Adrenal gland (tissue), 12 donors: ENCODE measurements around the gene ZFYVE16. TPM values are rescaled to one million over a fixed set of nuclear protein-coding genes. Genes with fewer than 3 reads are reported as not detected.

ENCODE experiments used
- DNase-seq, 7 donors: peaks; one replicate each; pipeline ENCODE4 v3.0.0-alpha.2; 2019 to 2020
- H3K27ac ChIP-seq, 5 donors: fragments of 200-600 bp; sonication (generic) in 4 of 5; 1 replicate in 3 of 5; 2 replicates in 2 of 5; pipeline versions ENCODE4 v1.5.1 to v1.8.0; 2016 to 2020; ENCODE audit warnings: mild to moderate bottlenecking in 1 of 5
- H3K27me3 ChIP-seq: fragments of 200-600 bp; 2 replicates; pipeline ENCODE4 v1.8.0; 2021
- H3K36me3 ChIP-seq, 2 donors: fragments of 200-600 bp; replicated peaks in 1 of 2; 1 replicate in 1 of 2; 2 replicates in 1 of 2; pipeline versions ENCODE4 v1.5.1 to v1.8.0; 2018 to 2022
- H3K4me1 ChIP-seq, 2 donors: fragments of 200-600 bp; replicated peaks in 1 of 2; 1 replicate in 1 of 2; 2 replicates in 1 of 2; pipeline versions ENCODE4 v1.5.1 to v1.8.0; 2018 to 2021
- H3K4me3 ChIP-seq, 4 donors: fragments of 200-600 bp; sonication (generic) in 3 of 4; one replicate each; pipeline ENCODE4 v1.5.1; 2016 to 2018
- H3K9me3 ChIP-seq, 3 donors: fragments of 200-600 bp; sonication (generic) in 1 of 3; replicated peaks in 1 of 3; 1 replicate in 2 of 3; 2 replicates in 1 of 3; pipeline versions ENCODE4 v1.5.1 to v1.8.0; 2016 to 2021
- CTCF ChIP-seq, 6 experiments: fragments of 450-650 bp in 4 of 6; fragments of 200-600 bp in 2 of 6; sonication (generic) in 1 of 6; IDR thresholded peaks; 1 replicate in 5 of 6; 2 replicates in 1 of 6; pipeline versions ENCODE4 v1.5.1 to v1.8.0; 2016 to 2021; ENCODE audit warnings: antibody characterized with exemption in 6 of 6, mild to moderate bottlenecking in 2 of 6, moderate library complexity in 1 of 6
- POLR2A ChIP-seq, 2 donors: fragments of 450-650 bp; IDR thresholded peaks; one replicate each; pipeline ENCODE4 v1.6.1; 2017; ENCODE audit warnings: antibody characterized with exemption in 2 of 2, mild to moderate bottlenecking in 2 of 2, moderate library complexity in 1 of 2
- WGBS, 4 donors: extraction: QIAGEN DNeasy Blood & Tissue Kit in 2 of 4; methylation state at CpG; one replicate each; pipeline versions ENCODE4 v1.1.5 to v1.1.7; 2013 to 2017; 5-methylcytosine and 5-hydroxymethylcytosine counted together
- intact Hi-C, 2 donors: fragments of 100-400 bp; cut with DNase I; formaldehyde crosslinking; loops; one replicate each; pipeline versions ENCODE4 v1.14.1 to v1.15.0; 2022 to 2023
- polyA plus RNA-seq, 3 donors: library from polyadenylated mRNA; stranded (reverse); fragments of 200-250 nt in 2 of 3; fragments of 350-450 nt in 1 of 3; fragmentation: Illumina TruSeq in 1 of 3; extraction: RNeasy Lipid Tissue Mini Kit (QIAGEN cat#74804) in 1 of 3; gene quantifications; one replicate each; pipeline ENCODE4 v1.2.3, GENCODE V29; 2013 to 2014
- total RNA-seq, 9 donors: library from RNA; depleted of rRNA in 4 of 9; stranded (reverse); fragments of >200 nt in 4 of 9; fragments of 120-200 nt in 1 of 9; fragmentation: NEBNext Ultra II Directional in 1 of 9; extraction: Animal tissue kit (Norgen Biotek cat#: 25700) in 1 of 9; gene quantifications; one replicate each; pipeline versions ENCODE4 v1.1.0 to v1.2.4, GENCODE V29; 2013 to 2023
- donor health status: healthy with polysubstance abuse.
- donor health status: Bipolar disorder and iron deficiency.
- donor health status: DM: yes; HTN: yes; CAD: no.
- donor health status: DM: no; HTN: no; CAD: no.
- donor health status: DM: no; HTN: no; CAD: no.
- donor health status: DM: yes; HTN: yes; CAD: no.

ZFYVE16 gene
- total and polyA plus RNA-seq, 12 donors = 14.3 to 56.3 (median 36.4) TPM

GRCh38 chr5:80504833-80505232 lies 97.0 kb downstream of the ZFYVE16 start:
- no peaks in the 10 kb centered on the region for H3K36me3 ChIP-seq
- TF ChIP-seq POLR2A (IDR thresholded peaks at IDR 0.05) (no peak), CTCF (IDR thresholded peaks at IDR 0.05) (no peak)
- DNase-seq = no peak
- no peaks in the 10 kb centered on the region for H3K27me3 ChIP-seq
- H3K27ac ChIP-seq = no peak overlapping the region
- H3K9me3 ChIP-seq = no peaks in the 10 kb centered on the region
- no peak overlapping the region for H3K4me3 ChIP-seq
- intact Hi-C loops = loop anchor here in 1 of 2 donors (10.0 kb wide), 1 partner anchor 160 kb away; no protein-coding TSS in a partner anchor
- WGBS, 4 donors = 79 to 90% (median 84%) methylated on average over 1 of the region's 1 CpG
- no peaks in the 10 kb centered on the region for H3K4me1 ChIP-seq

GRCh38 chr5:80507663-80508062 lies 99.8 kb downstream of the ZFYVE16 start:
- intact Hi-C loops = loop anchor here in 1 of 2 donors (10.0 kb wide), 1 partner anchor 163 kb away; no protein-coding TSS in a partner anchor
- Histone ChIP-seq H3K4me1 (no peaks in the 10 kb centered on the region), H3K36me3 (no peaks in the 10 kb centered on the region), H3K4me3 (no peak overlapping the region), H3K27ac (no peak overlapping the region), H3K27me3 (no peaks in the 10 kb centered on the region), H3K9me3 (no peaks in the 10 kb centered on the region)
- TF ChIP-seq POLR2A (IDR thresholded peaks at IDR 0.05) = no peak
- TF ChIP-seq CTCF (IDR thresholded peaks at IDR 0.05) = no peak
- WGBS, 4 donors = 91 to 96% (median 95%) methylated on average over 3 of the region's 3 CpGs
- DNase-seq = no peak

GRCh38 chr5:80508844-80509243 lies 101.0 kb downstream of the ZFYVE16 start:
- Histone ChIP-seq H3K4me1 (no peaks in the 10 kb centered on the region), H3K27ac (no peak overlapping the region), H3K27me3 (no peaks in the 10 kb centered on the region), H3K36me3 (no peaks in the 10 kb centered on the region), H3K9me3 (no peaks in the 10 kb centered on the region), H3K4me3 (no peak overlapping the region)
- peak in 1 of 7 donors; percentile 39 for DNase-seq
- TF ChIP-seq CTCF (IDR thresholded peaks at IDR 0.05) (no peak), POLR2A (IDR thresholded peaks at IDR 0.05) (no peak)
- intact Hi-C loops = loop anchor here in 1 of 2 donors (10.0 kb wide), 1 partner anchor 164 kb away; no protein-coding TSS in a partner anchor
- 53 to 67% (median 65%) methylated on average over 6 of the region's 6 CpGs for WGBS, 4 donors

- no peak overlapping the region for H3K27ac ChIP-seq
- no peaks in the 10 kb centered on the region for H3K27me3 ChIP-seq
- 89 to 95% (median 92%) methylated on average over 4 of the region's 4 CpGs for WGBS, 4 donors
- no peak for DNase-seq
- no peak overlapping the region for H3K4me3 ChIP-seq
- H3K4me1 ChIP-seq = no peaks in the 10 kb centered on the region
- intact Hi-C loops = loop anchor here in 1 of 2 donors (10.0 kb wide), 1 partner anchor 165 kb away; no protein-coding TSS in a partner anchor
- H3K9me3 ChIP-seq = no peaks in the 10 kb centered on the region
- no peaks in the 10 kb centered on the region for H3K36me3 ChIP-seq
- TF ChIP-seq POLR2A (IDR thresholded peaks at IDR 0.05) (no peak), CTCF (IDR thresholded peaks at IDR 0.05) (no peak)
Observed at GRCh38 chr5:80509362-80509761, 101.5 kb downstream of the ZFYVE16 start.
